Stimulated activated naive CD8-positive, alpha-beta T cell treated with anti-CD3 and anti-CD28 coated beads, Interleukin-15, amount 100 ng/mL, for 72 hours (primary cell): ENCODE data around the gene DLGAP1.

ENCODE experiments used
- ATAC-seq: fragments of 150-1000 bp; cut with Tn5 transposase; 2 replicates; pipeline ENCODE4 v1.10.0; 2021; ENCODE audit warnings: mild to moderate bottlenecking, moderate library complexity
- DNase-seq, 2 donors: peaks; one replicate each; pipeline ENCODE4 v3.0.0; 2021 to 2022
- H3K27ac Mint-ChIP-seq, 2 donors: one replicate each; pipeline ENCODE4 v1.8.0; 2022; ENCODE audit warnings: mild to moderate bottlenecking in 2 of 2, mixed read lengths in 2 of 2, moderate library complexity in 2 of 2
- H3K27me3 Mint-ChIP-seq: one replicate; pipeline ENCODE4 v1.8.0; 2022; ENCODE audit warnings: mixed read lengths
- H3K4me1 Mint-ChIP-seq: one replicate; pipeline ENCODE4 v1.8.0; 2022; ENCODE audit warnings: mild to moderate bottlenecking, mixed read lengths
- H3K4me3 Mint-ChIP-seq, 2 donors: one replicate each; pipeline ENCODE4 v1.8.0; 2022; ENCODE audit warnings: mild to moderate bottlenecking in 2 of 2, mixed read lengths in 2 of 2, moderate library complexity in 1 of 2
- H3K9me3 Mint-ChIP-seq, 2 donors: one replicate each; pipeline ENCODE4 v1.8.0; 2022; ENCODE audit warnings: mixed read lengths in 2 of 2

Gene DLGAP1

DNA sequence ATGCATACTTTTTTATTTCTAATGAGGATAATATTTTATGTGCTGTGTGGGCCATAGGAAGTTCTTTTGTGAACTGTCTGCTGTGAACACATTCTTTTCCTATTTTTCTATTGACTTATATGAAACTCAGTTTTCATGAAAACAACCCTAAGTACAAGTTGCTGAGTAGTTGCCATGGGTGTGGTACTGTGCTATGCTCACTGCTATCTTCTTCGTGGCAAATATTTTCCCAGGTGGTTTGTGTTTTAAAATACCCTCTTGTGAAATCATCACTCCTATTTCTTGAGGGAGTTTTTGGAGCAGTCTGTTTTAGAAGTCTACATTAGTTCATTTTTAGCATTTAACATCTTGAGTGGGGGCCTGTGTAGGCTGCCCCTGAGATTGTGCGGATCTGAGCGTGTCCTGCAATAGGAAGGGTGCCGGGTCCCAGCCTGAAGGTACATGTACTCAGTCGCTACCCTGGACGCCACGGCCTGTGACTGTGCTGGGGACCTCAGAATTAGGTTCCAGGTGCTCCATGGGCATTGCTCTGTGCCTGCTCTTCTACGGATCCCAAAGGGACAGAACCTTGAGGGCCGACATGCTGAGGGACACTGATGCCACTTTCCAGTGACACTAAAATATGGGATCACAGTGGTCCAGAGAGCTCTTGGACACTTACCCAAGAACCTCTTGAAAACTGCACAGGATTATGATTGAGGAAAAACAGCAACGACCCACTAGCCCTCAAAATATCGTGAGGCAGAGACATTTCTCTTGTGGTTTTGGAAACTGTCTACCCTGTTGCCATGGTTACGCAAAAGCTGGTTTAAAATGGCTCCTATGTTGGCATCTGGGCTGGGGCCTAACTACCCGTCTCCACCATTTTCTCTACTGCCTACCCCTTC is 524.7 kb downstream of the DLGAP1 start:
- ATAC-seq (no peak), DNase-seq (no peak)
- no peak overlapping the region for H3K27ac Mint-ChIP-seq
- peaks cover 3% of the 10 kb centered on the region for H3K27me3 Mint-ChIP-seq
- no peaks in the 10 kb centered on the region for H3K9me3 Mint-ChIP-seq
- H3K4me1 Mint-ChIP-seq, result no peaks in the 10 kb centered on the region
- no peak overlapping the region for H3K4me3 Mint-ChIP-seq

DNA sequence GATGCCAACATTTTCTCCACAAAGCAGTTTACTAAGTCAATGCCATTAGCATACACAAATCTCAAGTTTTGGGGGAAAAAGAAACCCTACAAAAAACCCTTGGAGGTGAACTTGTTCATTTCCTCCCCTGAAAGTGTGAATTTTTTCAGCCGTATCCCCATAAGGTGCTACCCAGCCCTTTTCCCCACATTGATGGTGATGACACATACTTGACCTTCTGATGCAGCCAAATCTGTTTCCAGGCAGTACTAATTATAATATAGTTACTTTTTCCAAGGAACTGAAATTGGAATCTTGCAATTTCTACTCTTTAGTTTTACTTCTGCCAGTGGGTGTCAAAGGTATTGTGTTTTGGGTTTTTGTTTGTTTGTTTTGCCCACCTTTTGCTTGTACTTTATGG is 530.7 kb downstream of the DLGAP1 start:
- no peak for DNase-seq
- no peak for ATAC-seq
- Mint-ChIP-seq H3K4me3 (no peak overlapping the region), H3K27me3 (peaks cover 30% of the 10 kb centered on the region), H3K4me1 (peaks cover 6% of the 10 kb centered on the region), H3K27ac (no peak overlapping the region), H3K9me3 (no peaks in the 10 kb centered on the region)

DNA sequence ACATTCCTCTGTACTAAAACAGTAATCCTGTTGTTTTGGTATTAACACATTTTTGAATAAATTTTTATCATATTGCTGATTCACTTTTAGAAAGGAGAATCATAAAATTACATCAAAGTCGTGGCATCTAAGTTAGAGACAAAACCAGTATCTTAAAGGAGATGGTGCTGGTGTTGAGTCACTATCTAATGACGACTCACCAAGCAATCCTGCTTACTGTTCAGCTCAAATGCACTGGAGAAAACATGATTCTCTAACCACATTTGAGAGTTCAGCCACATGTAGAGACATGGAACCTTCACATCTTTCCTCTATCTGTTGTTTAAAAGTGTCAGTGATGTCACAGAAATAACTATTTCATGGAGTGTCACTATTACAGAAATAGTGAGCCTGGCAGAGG is 531.4 kb downstream of the DLGAP1 start:
- Mint-ChIP-seq H3K27ac (no peak overlapping the region), H3K9me3 (no peaks in the 10 kb centered on the region), H3K27me3 (peaks cover 32% of the 10 kb centered on the region), H3K4me1 (peaks cover 6% of the 10 kb centered on the region), H3K4me3 (no peak overlapping the region)
- ATAC-seq (no peak), DNase-seq (no peak)

DNA sequence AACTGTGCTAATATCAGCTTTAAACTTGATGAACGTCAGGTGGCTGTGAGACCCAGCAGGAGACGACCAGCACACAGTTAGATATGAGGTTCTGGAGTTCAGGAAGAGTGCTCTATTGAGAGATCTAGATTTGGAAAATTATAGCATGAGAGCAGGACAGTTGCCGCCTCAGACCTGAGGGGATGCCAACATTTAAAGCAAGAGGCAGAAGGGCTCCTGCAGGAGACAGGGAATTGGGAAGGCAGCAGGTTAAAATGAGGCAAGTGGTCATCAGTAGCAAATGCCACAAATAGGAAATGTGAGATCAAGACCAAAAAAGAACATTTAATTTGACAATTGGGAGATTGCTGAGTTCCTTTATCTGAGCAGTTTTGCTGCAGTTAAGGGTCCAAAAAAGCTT is 533.3 kb downstream of the DLGAP1 start:
- DNase-seq, result no peak
- Mint-ChIP-seq H3K4me3 (no peak overlapping the region), H3K27me3 (peaks cover 37% of the 10 kb centered on the region), H3K4me1 (peaks cover 6% of the 10 kb centered on the region), H3K9me3 (no peaks in the 10 kb centered on the region), H3K27ac (no peak overlapping the region)
- no peak for ATAC-seq

DNA sequence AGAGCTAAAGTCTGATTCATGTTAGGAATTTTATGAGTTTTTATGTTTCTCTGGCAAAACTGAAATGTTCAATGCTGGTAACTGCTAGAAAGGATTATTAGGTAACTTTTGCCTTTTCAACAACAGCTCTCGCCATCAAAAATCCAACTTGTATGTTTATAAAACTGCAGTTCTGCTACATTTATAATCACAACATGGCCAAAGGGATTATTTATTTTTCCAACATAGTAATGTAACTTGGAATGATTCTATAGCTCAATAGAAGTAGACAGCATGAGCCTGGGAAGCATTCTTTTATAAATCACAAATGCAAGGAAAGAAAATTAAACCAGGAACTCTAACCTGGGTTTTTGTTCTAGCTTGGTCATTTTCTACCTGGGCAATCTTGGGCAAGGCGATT is 534.3 kb downstream of the DLGAP1 start:
- peaks cover 6% of the 10 kb centered on the region for H3K4me1 Mint-ChIP-seq
- no peak overlapping the region for H3K4me3 Mint-ChIP-seq
- H3K27me3 Mint-ChIP-seq, result peaks cover 37% of the 10 kb centered on the region
- H3K9me3 Mint-ChIP-seq, result no peaks in the 10 kb centered on the region
- ATAC-seq (no peak), DNase-seq (no peak)
- no peak overlapping the region for H3K27ac Mint-ChIP-seq

DNA sequence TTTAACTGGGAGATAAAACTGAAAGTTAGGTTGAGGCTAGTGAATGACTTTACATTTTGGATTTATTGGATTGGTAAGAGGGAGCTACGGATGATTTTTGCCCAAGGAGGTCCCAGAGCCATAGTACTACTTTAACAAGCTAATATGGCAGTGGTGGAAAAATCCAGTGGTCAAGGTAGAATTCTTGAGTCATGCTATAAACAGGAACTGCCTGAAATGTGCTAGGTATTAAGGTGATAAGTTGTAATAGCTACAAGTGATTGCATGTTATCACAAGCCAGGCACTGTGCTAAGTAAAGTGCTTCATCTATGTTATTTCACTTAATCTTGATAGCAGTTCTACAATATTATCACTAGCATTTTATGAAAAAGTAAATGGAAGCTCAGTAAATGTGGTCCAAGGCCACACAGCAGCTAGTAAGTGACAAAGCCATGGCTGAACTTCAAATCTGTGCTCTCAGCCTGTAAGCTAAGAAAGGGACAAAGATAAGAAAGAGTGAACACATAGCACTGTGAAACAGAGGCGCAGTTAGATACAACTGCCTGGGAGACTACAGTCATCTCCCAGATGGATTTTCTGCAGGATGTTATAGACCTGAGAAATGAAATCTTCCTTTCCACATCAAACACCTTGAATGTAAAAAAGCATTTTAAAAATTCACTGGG is 535.6 kb downstream of the DLGAP1 start:
- Mint-ChIP-seq H3K27ac (no peak overlapping the region), H3K9me3 (no peaks in the 10 kb centered on the region), H3K4me3 (no peak overlapping the region), H3K27me3 (peaks cover 29% of the 10 kb centered on the region), H3K4me1 (peaks cover 6% of the 10 kb centered on the region)
- no peak for DNase-seq
- no peak for ATAC-seq

DNA sequence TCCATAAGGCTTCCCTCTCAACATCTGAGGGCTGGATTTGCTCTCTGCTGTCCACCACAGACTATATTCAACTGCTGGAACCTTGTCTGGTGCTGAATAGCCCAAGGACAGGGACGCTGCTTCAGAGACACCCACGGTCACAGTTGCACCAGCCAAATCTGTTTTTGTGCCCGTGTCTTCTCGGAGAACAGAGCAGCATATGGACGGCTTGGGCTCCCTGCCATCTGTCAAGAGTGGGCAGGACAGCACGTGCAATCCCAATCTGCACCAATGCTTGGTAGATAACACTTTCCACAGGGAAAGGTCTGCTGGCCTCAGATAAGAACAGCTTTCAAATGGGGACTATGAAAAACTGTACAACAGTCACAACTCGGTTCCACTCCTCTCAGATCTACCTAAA is 539.0 kb downstream of the DLGAP1 start:
- Mint-ChIP-seq H3K4me3 (no peak overlapping the region), H3K27me3 (peaks cover 15% of the 10 kb centered on the region), H3K9me3 (no peaks in the 10 kb centered on the region), H3K27ac (no peak overlapping the region), H3K4me1 (no peaks in the 10 kb centered on the region)
- DNase-seq (no peak), ATAC-seq (no peak)

DNA sequence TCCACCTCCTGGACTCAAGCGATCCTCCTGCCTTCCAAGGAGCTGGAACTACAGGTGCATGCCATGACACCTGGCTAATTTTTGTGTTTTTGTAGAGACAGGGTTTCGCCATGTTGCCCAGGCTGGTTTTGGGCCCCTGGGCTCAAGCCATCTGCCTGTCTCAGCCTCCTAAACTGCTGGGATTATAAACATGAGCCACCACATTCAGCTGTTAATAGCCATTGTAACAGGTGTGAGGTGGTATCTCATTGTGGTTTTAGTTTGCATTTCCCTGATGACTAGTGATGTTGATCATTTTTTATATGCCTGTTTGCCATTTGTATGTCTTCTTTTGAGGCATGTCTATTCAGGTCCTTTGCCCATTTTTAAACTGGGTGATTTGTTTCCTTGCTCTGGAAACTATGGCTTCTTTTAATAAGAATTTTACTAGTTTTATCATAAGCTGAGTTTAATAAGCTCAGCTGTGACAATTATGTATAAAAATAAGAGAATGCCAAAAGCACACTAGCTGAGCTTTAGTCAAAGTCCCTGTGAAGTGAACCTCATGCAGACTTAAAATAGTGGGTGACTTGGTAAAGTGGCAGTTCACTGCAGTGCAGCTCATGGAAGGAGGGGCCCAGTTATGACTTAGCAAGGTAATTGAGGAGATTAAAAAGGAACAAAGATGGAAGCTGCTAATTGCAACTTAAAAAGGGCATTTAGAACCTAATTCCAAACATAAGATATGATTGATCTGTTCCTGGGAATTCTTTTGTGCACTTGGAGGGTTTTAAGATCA is 540.1 kb downstream of the DLGAP1 start:
- DNase-seq, result no peak
- no peaks in the 10 kb centered on the region for H3K9me3 Mint-ChIP-seq
- H3K27ac Mint-ChIP-seq, result no peak overlapping the region
- H3K27me3 Mint-ChIP-seq, result peaks cover 7% of the 10 kb centered on the region
- no peak for ATAC-seq
- no peak overlapping the region for H3K4me3 Mint-ChIP-seq
- no peaks in the 10 kb centered on the region for H3K4me1 Mint-ChIP-seq

DNA sequence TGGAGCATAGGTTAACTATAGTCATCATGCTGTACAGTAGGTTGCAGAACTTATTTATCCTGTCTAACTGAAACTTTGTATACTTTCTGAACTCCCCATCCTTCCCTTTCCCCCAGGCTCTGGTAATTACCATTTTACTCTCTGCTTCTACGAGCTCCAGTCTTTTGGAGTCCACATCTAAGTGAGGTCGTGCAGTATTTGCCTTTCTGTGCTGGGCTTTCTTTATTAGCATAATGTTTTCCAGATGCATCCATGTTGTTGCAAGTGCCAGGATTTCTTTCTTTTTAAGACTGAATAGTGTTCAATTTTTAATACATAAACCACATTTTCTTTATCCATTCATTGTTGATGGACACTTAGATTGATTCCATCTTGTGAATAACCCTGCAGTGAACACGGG is 541.0 kb downstream of the DLGAP1 start:
- H3K4me3 Mint-ChIP-seq, result no peak overlapping the region
- ATAC-seq (no peak), DNase-seq (no peak)
- no peaks in the 10 kb centered on the region for H3K9me3 Mint-ChIP-seq
- no peak overlapping the region for H3K27ac Mint-ChIP-seq
- peaks cover 7% of the 10 kb centered on the region for H3K27me3 Mint-ChIP-seq
- H3K4me1 Mint-ChIP-seq, result no peaks in the 10 kb centered on the region

DNA sequence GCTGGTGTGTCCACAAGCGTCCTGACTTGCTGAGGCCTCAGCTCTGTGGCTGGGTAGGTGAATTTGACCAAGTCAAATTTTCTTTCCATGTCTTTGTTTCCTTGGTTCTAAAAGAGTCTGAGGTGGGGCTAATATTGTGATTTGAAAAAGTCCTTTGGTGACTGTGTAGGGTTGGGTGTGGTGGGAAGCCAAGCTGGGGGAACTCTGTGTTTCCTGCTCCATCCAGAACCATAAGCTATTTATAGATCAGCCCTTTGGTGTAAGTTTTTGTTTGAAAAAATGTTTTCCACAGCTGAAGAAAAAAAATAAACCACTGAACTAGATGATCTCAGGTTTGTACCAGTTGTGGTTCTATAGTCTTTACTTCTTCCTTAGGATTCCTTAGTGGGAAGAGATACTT is 542.4 kb downstream of the DLGAP1 start:
- Mint-ChIP-seq H3K4me1 (no peaks in the 10 kb centered on the region), H3K9me3 (no peaks in the 10 kb centered on the region), H3K4me3 (no peak overlapping the region), H3K27me3 (no peaks in the 10 kb centered on the region), H3K27ac (no peak overlapping the region)
- no peak for ATAC-seq
- DNase-seq, result no peak

DNA sequence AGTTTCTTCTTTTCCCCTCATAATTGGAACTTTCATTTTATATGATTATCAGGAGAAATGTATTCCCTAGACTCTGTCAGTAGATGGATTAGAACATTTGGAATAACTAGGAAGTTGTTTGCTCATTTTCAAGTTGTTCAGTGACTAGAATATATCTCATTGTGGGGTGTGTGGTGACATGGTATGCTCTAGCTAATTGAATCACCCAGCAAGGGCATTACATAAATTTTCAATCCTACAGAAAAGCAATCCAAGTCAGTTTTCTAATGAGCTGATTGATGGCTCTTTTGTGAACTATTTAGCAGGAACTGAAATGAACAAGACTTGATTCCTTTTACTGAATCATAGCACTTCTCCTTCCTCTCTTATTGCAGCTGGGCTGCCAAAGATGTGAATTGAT is 543.7 kb downstream of the DLGAP1 start:
- no peaks in the 10 kb centered on the region for H3K27me3 Mint-ChIP-seq
- no peaks in the 10 kb centered on the region for H3K9me3 Mint-ChIP-seq
- H3K4me3 Mint-ChIP-seq, result no peak overlapping the region
- no peaks in the 10 kb centered on the region for H3K4me1 Mint-ChIP-seq
- ATAC-seq (no peak), DNase-seq (no peak)
- H3K27ac Mint-ChIP-seq, result no peak overlapping the region

DNA sequence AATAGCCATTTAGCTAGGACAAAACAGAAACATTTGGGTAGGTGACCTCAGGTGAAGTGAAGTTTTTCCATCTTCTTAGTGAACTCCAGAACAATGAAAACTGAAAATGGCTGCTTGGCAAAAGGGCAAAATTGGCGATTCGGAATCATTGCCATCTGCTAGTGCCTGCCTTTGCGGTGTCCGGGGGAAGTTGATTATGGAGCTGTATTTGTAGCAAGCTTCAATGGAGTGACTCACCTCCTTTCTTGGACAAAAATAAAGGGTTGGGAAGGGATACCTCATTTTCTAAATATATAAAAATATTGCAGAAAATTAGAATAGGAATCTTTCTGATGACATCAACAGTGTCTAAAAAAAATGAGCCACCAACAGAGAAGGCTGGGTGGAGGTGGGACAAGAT is 544.6 kb downstream of the DLGAP1 start:
- H3K27ac Mint-ChIP-seq, result no peak overlapping the region
- DNase-seq, result no peak
- no peak overlapping the region for H3K4me3 Mint-ChIP-seq
- H3K9me3 Mint-ChIP-seq, result no peaks in the 10 kb centered on the region
- no peaks in the 10 kb centered on the region for H3K4me1 Mint-ChIP-seq
- H3K27me3 Mint-ChIP-seq, result no peaks in the 10 kb centered on the region
- no peak for ATAC-seq

DNA sequence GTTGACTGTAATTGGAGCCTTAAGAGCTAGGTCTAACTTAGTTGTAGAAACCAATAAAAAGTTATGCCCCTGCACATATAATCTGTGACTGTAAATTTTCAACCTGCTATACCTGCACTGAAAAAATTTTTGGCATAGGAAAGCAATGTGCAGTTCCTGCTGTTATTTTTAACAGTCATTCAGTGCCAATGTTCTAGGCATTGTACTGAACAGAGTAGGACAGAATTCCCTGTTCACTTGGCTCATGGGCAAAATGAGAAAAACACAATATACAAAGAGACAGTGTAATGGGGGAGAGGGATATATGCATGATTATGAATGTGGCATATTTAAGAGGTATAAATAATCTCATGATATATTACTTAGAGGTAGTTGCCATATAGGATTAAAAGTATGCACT is 547.2 kb downstream of the DLGAP1 start:
- ATAC-seq (no peak), DNase-seq (no peak)
- no peaks in the 10 kb centered on the region for H3K4me1 Mint-ChIP-seq
- no peaks in the 10 kb centered on the region for H3K9me3 Mint-ChIP-seq
- H3K27me3 Mint-ChIP-seq, result no peaks in the 10 kb centered on the region
- H3K4me3 Mint-ChIP-seq, result no peak overlapping the region
- no peak overlapping the region for H3K27ac Mint-ChIP-seq

DNA sequence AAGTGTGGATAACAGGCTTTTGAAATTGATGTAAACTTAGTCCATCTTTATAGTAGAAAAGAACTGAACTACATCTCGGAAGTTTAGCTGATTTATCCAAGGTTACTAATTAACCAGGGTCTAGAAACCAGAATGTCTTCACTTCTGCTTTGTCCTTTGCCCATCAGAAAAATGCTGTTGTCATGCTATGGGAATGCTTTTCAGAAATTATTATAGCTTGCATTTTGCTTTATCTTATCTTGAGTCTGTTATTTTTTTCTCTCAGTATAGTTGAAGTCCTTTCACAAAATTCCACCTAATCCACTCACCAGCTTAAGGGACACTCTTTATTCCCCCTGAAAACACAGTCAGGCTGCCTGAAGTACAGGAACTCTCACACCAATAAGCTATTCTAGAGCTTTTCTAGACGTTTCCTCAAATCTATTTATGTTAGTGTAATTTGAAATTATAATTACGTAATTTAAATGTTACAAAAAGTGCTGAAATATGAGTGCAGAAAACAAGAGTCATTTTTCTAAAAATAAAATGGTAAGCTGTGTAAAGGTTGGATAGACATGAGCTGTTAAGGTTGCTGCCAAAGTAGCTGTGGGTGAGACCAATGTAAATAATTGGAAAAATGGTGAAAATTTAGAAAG is 548.9 kb downstream of the DLGAP1 start:
- Mint-ChIP-seq H3K4me1 (no peaks in the 10 kb centered on the region), H3K9me3 (no peaks in the 10 kb centered on the region), H3K4me3 (no peak overlapping the region), H3K27ac (no peak overlapping the region), H3K27me3 (peaks cover 3% of the 10 kb centered on the region)
- ATAC-seq (no peak), DNase-seq (no peak)

DNA sequence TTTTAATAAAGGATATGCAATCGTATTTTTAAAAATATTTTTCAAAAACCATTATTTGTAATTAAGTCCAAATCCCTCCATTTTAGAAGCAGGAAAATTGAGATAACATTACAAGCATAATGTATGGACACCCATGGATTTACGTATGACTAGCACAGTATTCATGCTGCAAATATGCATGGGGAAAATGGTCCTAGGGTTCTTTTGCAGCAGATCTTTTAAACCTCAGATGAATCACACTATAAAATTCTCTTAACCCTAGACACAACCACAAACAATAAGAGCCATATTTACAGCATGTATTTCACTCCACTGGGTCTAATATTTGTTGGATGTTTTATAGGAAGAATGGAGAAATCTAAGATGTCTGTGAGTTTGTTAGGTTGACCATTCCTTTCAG is 551.8 kb downstream of the DLGAP1 start:
- Mint-ChIP-seq H3K4me1 (no peaks in the 10 kb centered on the region), H3K27me3 (peaks cover 8% of the 10 kb centered on the region), H3K9me3 (no peaks in the 10 kb centered on the region), H3K27ac (no peak overlapping the region), H3K4me3 (no peak overlapping the region)
- DNase-seq, result no peak
- ATAC-seq, result no peak

DNA sequence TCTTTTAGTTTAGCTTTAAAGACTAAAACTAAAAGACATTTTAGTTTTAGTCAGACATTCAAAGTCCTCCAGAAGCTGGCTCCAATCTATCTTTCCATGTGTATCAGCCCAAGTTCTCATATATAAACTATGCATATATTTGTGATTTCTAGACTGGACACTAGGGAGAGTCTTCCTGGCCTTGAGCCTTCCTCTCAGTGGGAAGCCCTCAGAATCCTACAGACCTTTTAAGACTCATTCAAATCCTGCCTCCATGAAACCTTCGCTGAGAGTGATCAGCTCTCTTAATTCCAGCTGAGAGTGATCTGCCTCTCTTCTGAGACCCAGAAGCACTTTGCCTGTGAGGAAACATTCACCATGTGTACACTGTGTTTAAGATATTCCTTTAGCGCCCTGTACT is 552.4 kb downstream of the DLGAP1 start:
- Mint-ChIP-seq H3K4me1 (no peaks in the 10 kb centered on the region), H3K9me3 (no peaks in the 10 kb centered on the region), H3K27me3 (peaks cover 8% of the 10 kb centered on the region), H3K4me3 (no peak overlapping the region), H3K27ac (no peak overlapping the region)
- ATAC-seq (no peak), DNase-seq (no peak)
